OCI-LY1 (cell line): ENCODE results near the gene HEG1.

Source experiments
- H2AFZ ChIP-seq: fragments of 200-600 bp; sonication (generic), shearing (Covaris generic); 2 replicates; pipeline ENCODE4 v1.6.0; 2014; ENCODE audit warnings: antibody characterized with exemption, mild to moderate bottlenecking, low read length
- H3F3A ChIP-seq: fragments of 200-600 bp; sonication (generic), shearing (Covaris generic); 2 replicates; pipeline ENCODE4 v1.6.0; 2014; ENCODE audit warnings: mild to moderate bottlenecking, antibody characterized with exemption, low read length, moderate library complexity; ENCODE audit not compliant: insufficient read depth
- H3K27ac ChIP-seq: fragments of 200-600 bp; sonication (generic); 2 replicates; pipeline ENCODE4 v1.5.1; 2014; ENCODE audit warnings: low read length, mixed run types, mild to moderate bottlenecking, low read depth; ENCODE audit not compliant: poor library complexity, severe bottlenecking
- H3K27me3 ChIP-seq: fragments of 200-600 bp; sonication (generic); 2 replicates; pipeline ENCODE4 v1.6.0; 2014; ENCODE audit warnings: antibody characterized with exemption, mild to moderate bottlenecking, low read length, moderate library complexity; ENCODE audit not compliant: insufficient read depth
- H3K36me3 ChIP-seq: fragments of 200-600 bp; sonication (generic); 2 replicates; pipeline ENCODE4 v1.6.1; 2014; ENCODE audit warnings: mild to moderate bottlenecking, antibody characterized with exemption, low read length, moderate library complexity, mixed read lengths; ENCODE audit not compliant: insufficient read depth
- H3K4me1 ChIP-seq: fragments of 200-600 bp; sonication (generic); 2 replicates; pipeline ENCODE4 v1.5.1; 2014; ENCODE audit warnings: mild to moderate bottlenecking, low read length, moderate library complexity; ENCODE audit not compliant: insufficient read depth, severe bottlenecking
- H3K4me2 ChIP-seq: fragments of 200-600 bp; sonication (generic), shearing (Covaris generic); 2 replicates; pipeline ENCODE4 v1.6.1; 2014; ENCODE audit warnings: low read length
- H3K4me3 ChIP-seq: fragments of 200-600 bp; sonication (generic); 2 replicates; pipeline ENCODE4 v1.5.1; 2014; ENCODE audit warnings: low read length, low read depth, mild to moderate bottlenecking, mixed read lengths; ENCODE audit not compliant: poor library complexity, severe bottlenecking
- H3K79me2 ChIP-seq: fragments of 200-600 bp; shearing (Covaris generic); 2 replicates; pipeline ENCODE4 v1.6.1; 2016; ENCODE audit warnings: mixed run types, low read length, mixed read lengths; ENCODE audit not compliant: insufficient read depth
- H3K9ac ChIP-seq: fragments of 200-600 bp; sonication (generic), shearing (Covaris generic); 2 replicates; pipeline ENCODE4 v1.6.1; 2014; ENCODE audit warnings: mild to moderate bottlenecking, low read length, mixed read lengths
- H3K9me2 ChIP-seq: fragments of 200-600 bp; sonication (generic), shearing (Covaris generic); 2 replicates; pipeline ENCODE4 v1.6.1; 2014; ENCODE audit warnings: low read depth, mild to moderate bottlenecking, low read length, mixed read lengths
- H3K9me3 ChIP-seq: fragments of 200-600 bp; shearing (Covaris generic); 2 replicates; pipeline ENCODE4 v1.6.1; 2014; ENCODE audit warnings: low read length, mixed read lengths
- H4K20me1 ChIP-seq: fragments of 200-600 bp; sonication (generic), shearing (Covaris generic); 2 replicates; pipeline ENCODE4 v1.6.0; 2016; ENCODE audit warnings: mild to moderate bottlenecking, low read length; ENCODE audit not compliant: insufficient read depth
- CTCF ChIP-seq: fragments of 200-600 bp; sonication (generic), shearing (Covaris generic); IDR thresholded peaks from 2 replicates; pipeline ENCODE4 v1.5.1; 2017; ENCODE audit warnings: mild to moderate bottlenecking, antibody characterized with exemption, low read length, moderate library complexity, mixed read lengths
- EZH2 ChIP-seq: fragments of 200-600 bp; sonication (generic), shearing (Covaris generic); IDR thresholded peaks from 2 replicates; pipeline ENCODE4 v1.8.0; 2017; ENCODE audit warnings: borderline replicate concordance, mixed run types, mild to moderate bottlenecking, antibody characterized with exemption, low read length, moderate library complexity, mixed read lengths

The HEG1 gene

DNA sequence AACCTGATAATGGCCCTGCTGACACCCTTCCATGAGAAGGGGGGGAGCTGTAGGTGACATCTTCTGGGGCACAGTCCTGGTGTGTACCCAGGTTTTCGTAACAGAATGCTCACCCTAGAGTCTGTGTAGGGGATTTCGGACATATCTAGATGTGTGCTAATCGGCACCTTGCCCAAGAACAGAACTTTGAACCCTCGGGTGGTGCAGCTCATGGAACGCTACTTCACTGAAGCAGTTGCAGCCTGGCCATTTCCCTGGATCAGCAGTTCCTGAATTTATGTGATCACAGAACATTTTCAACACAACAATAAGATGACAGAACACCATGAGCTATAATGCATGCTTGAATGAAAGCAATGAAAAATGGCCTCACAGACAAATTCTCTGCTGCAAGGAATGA, 63.8 kb downstream of the HEG1 start:
- Histone ChIP-seq H3F3A (no peaks in the 10 kb centered on the region), H3K36me3 (no peaks in the 10 kb centered on the region), H3K4me2 (no peak overlapping the region)

GRCh38 chr3:124986192-124987143, 69.3 kb downstream of the HEG1 start:
- Histone ChIP-seq H3K9me2 (no peaks in the 10 kb centered on the region), H3K9me3 (no peaks in the 10 kb centered on the region), H4K20me1 (no peaks in the 10 kb centered on the region), H3K79me2 (no peaks in the 10 kb centered on the region), H3K27me3 (no peaks in the 10 kb centered on the region), H3K4me2 (no peak overlapping the region), H3K4me3 (no peak overlapping the region), H3K27ac (no peak overlapping the region), H3K4me1 (no peaks in the 10 kb centered on the region), H3K36me3 (no peaks in the 10 kb centered on the region), H3K9ac (no peak overlapping the region), H3F3A (no peaks in the 10 kb centered on the region), H2AFZ (no peak overlapping the region)
- no peak for TF ChIP-seq EZH2
- TF ChIP-seq CTCF: no peak

More for the DNA sequence above, 63.8 kb downstream of the HEG1 start:
- Histone ChIP-seq H3K27me3 (no peaks in the 10 kb centered on the region), H4K20me1 (no peaks in the 10 kb centered on the region), H3K4me1 (no peaks in the 10 kb centered on the region), H3K4me3 (no peak overlapping the region), H2AFZ (no peak overlapping the region), H3K9me2 (no peaks in the 10 kb centered on the region), H3K27ac (no peak overlapping the region), H3K9ac (no peak overlapping the region), H3K79me2 (no peaks in the 10 kb centered on the region), H3K9me3 (no peaks in the 10 kb centered on the region)
- TF ChIP-seq CTCF (no peak), EZH2 (no peak)

GRCh38 chr3:124985349-124985748, 70.4 kb downstream of the HEG1 start:
- Histone ChIP-seq H3K4me3 (no peak overlapping the region), H4K20me1 (no peaks in the 10 kb centered on the region), H3K36me3 (no peaks in the 10 kb centered on the region), H3K9ac (no peak overlapping the region), H3K27me3 (no peaks in the 10 kb centered on the region), H3F3A (no peaks in the 10 kb centered on the region), H3K4me1 (no peaks in the 10 kb centered on the region), H3K9me2 (no peaks in the 10 kb centered on the region), H3K27ac (no peak overlapping the region), H3K4me2 (no peak overlapping the region), H3K9me3 (no peaks in the 10 kb centered on the region), H3K79me2 (no peaks in the 10 kb centered on the region), H2AFZ (no peak overlapping the region)
- TF ChIP-seq EZH2: no peak
- TF ChIP-seq CTCF: no peak
